HepG2 (cell line): ENCODE data around the gene CPSF4. TPM values are rescaled to one million over a fixed set of nuclear protein-coding genes. Genes with fewer than 3 reads are reported as not detected.
A peak's percentile ranks its signal among the peaks of the same experiment; 100 is the strongest.

Experiments used
- ATAC-seq: fragments of 200-7000 bp; cut with Tn5 transposase; 3 replicates; pipeline ENCODE4 v1.9.1; 2020; ENCODE audit warnings: mild to moderate bottlenecking, moderate library complexity
- BruUV-seq: library from RNA; stranded (reverse); fragments of 400-500 nt; replicated peaks from 2 replicates; lab custom pipeline; 2021; lab: Mats Ljungman, UMichigan
- CTCF ChIA-PET: fragments of 300-600 bp; formaldehyde crosslinking; extraction: SDS; loops from one replicate; lab custom pipeline; 2021; ENCODE audit warnings: low total read pairs, inconsistent platforms, low intra/inter-chr PET ratio; lab: Yijun Ruan, JAX
- POLR2A ChIA-PET: fragments of 350-600 bp; sonication (Branson Sonifier 250); formaldehyde crosslinking; loops from one replicate; lab custom pipeline; 2020; ENCODE audit warnings: antibody characterized with exemption, inconsistent platforms; lab: Yijun Ruan, JAX
- DNase-seq: peaks from one replicate; pipeline ENCODE4 v3.0.0-alpha.2; 2015; ENCODE audit warnings: low spot score
- FAIRE-seq: peaks from 3 replicates; lab custom pipeline; 2011; peaks lifted over from hg19 to GRCh38; lab: Jason Lieb, UNC
- H2AFZ ChIP-seq: one replicate; pipeline ENCODE4 v1.6.1; 2011; ENCODE audit warnings: low read length, inconsistent platforms
- H3K27ac ChIP-seq: fragments of 300-600 bp; 3 replicates; pipeline ENCODE4 v1.8.0; 2011; ENCODE audit warnings: mixed run types, mild to moderate bottlenecking, mixed read lengths, low read length, inconsistent platforms; ENCODE audit not compliant: insufficient read depth; ENCODE audit errors: extremely low read length
- H3K27me3 ChIP-seq, 2 experiments: fragments of 200-600 bp in 1 of 2; 2 replicates in 1 of 2; 3 replicates in 1 of 2; pipeline versions ENCODE4 v1.6.0 to v1.8.0; 2011; ENCODE audit warnings: low read length in 2 of 2, mild to moderate bottlenecking in 2 of 2, moderate library complexity in 2 of 2, inconsistent platforms in 1 of 2; ENCODE audit not compliant: insufficient read depth in 2 of 2, control insufficient read depth in 1 of 2
- H3K36me3 ChIP-seq, 2 experiments: fragments of 200-600 bp in 1 of 2; replicated peaks in 1 of 2; 2 replicates in 1 of 2; 3 replicates in 1 of 2; pipeline versions ENCODE4 v1.5.1 to v1.8.0; 2011; ENCODE audit warnings: low read length in 2 of 2, inconsistent platforms in 1 of 2; ENCODE audit not compliant: insufficient read depth in 2 of 2, control insufficient read depth in 1 of 2
- H3K4me1 ChIP-seq: 2 replicates; pipeline ENCODE4 v1.5.1; 2012; ENCODE audit warnings: low read length, inconsistent platforms; ENCODE audit not compliant: insufficient read depth
- H3K4me2 ChIP-seq: 2 replicates; pipeline ENCODE4 v1.6.0; 2011; ENCODE audit warnings: low read depth, low read length, inconsistent platforms
- H3K4me3 ChIP-seq, 3 experiments: fragments of 200-600 bp in 1 of 3; sonication (generic), shearing (Covaris generic) in 1 of 3; replicated peaks in 1 of 3; 2 replicates each; pipeline ENCODE4 v1.5.1; 2011 to 2016; ENCODE audit warnings: low read length in 3 of 3, inconsistent platforms in 2 of 3, low read depth in 2 of 3, mild to moderate bottlenecking in 2 of 3, control low read depth in 1 of 3, mixed read lengths in 1 of 3; ENCODE audit not compliant: insufficient read depth in 1 of 3
- H3K79me2 ChIP-seq: one replicate; pipeline ENCODE4 v1.6.1; 2011; ENCODE audit warnings: low read length, inconsistent platforms; ENCODE audit not compliant: insufficient read depth
- H3K9ac ChIP-seq: 2 replicates; pipeline ENCODE4 v1.6.0; 2011; ENCODE audit warnings: mild to moderate bottlenecking, low read depth, low read length, inconsistent platforms; ENCODE audit not compliant: insufficient read depth
- H3K9me3 ChIP-seq: 2 replicates; pipeline ENCODE4 v1.5.1; 2012; ENCODE audit warnings: mild to moderate bottlenecking, low read length
- H4K20me1 ChIP-seq: 2 replicates; pipeline ENCODE4 v1.6.0; 2011; ENCODE audit warnings: inconsistent platforms, mild to moderate bottlenecking, low read length, moderate library complexity; ENCODE audit not compliant: insufficient read depth
- ADNP ChIP-seq: sonication (generic); formaldehyde crosslinking; IDR thresholded peaks from 2 replicates; pipeline ENCODE4 v1.4.0; 2020; ENCODE audit warnings: missing genetic modification reagents
- EEA1 ChIP-seq: sonication (generic); formaldehyde crosslinking; IDR thresholded peaks from 2 replicates; pipeline ENCODE4 v1.5.1; 2020; ENCODE audit warnings: mild to moderate bottlenecking, missing genetic modification reagents, borderline replicate concordance
- NBN ChIP-seq: fragments of 450-650 bp; conservative IDR thresholded peaks from 2 replicates; pipeline ENCODE4 v1.6.1; 2017
- PAF1 ChIP-seq: IDR thresholded peaks from 2 replicates; pipeline ENCODE4 v1.6.1; 2016; ENCODE audit warnings: missing genetic modification reagents, missing compliant biosample characterization
- PLRG1 ChIP-seq: fragments of 450-650 bp; conservative IDR thresholded peaks from 2 replicates; pipeline ENCODE4 v1.6.1; 2016
- POLR2A ChIP-seq, 2 experiments: IDR thresholded peaks; 2 replicates each; pipeline ENCODE4 v1.6.1; 2011; ENCODE audit warnings: low read depth in 2 of 2, low read length in 2 of 2, mild to moderate bottlenecking in 1 of 2, moderate library complexity in 1 of 2; ENCODE audit not compliant: insufficient read depth in 1 of 2
- POLR2G ChIP-seq: fragments of 200-400 bp; formaldehyde crosslinking; IDR thresholded peaks from 2 replicates; pipeline ENCODE4 v1.6.1; 2018; ENCODE audit warnings: mild to moderate bottlenecking, low read depth, low read length, moderate library complexity
- RFX5 ChIP-seq: IDR thresholded peaks from 2 replicates; pipeline ENCODE4 v1.6.1; 2011; ENCODE audit warnings: low read depth, low read length, improper control_type of control experiment
- WGBS: methylation state at CpG from one replicate; pipeline ENCODE4 v1.1.6; 2017; ENCODE audit warnings: low lambda C conversion rate; 5-methylcytosine and 5-hydroxymethylcytosine counted together
- in situ Hi-C: cut with HindIII; loops from 2 replicates; pipeline ENCODE4 v1.10.0; 2017; ENCODE audit warnings: low pct_unique_long_range_greater_than_20kb; ENCODE audit not compliant: extremely low pct_ligation_motif_present
- intact Hi-C: fragments of 100-400 bp; cut with micrococcal nuclease; formaldehyde crosslinking; loops from one replicate; pipeline ENCODE4 v1.10.0; 2022; ENCODE audit not compliant: unreplicated experiment
- polyA plus RNA-seq, 8 experiments: library from polyadenylated mRNA; depleted of rRNA in 3 of 8; stranded (reverse) in 7 of 8; unstranded in 1 of 8; fragments of >200 nt; fragmentation: Illumina TruSeq in 4 of 8; extraction: Trizol in 4 of 8; gene quantifications; 2 replicates each; pipeline versions ENCODE4 v1.2.1 to v1.2.3, GENCODE V29; 2011 to 2016; ENCODE audit warnings: low read depth in 4 of 8, missing spikeins in 1 of 8, mixed read lengths in 1 of 8; ENCODE audit not compliant: insufficient read depth in 1 of 8
- total RNA-seq, 5 experiments: library from RNA; depleted of rRNA; stranded (reverse); fragments of >200 nt; fragmentation: Illumina TruSeq; extraction: Trizol; gene quantifications; 2 replicates each; pipeline ENCODE4 v1.2.3, GENCODE V29; 2016; ENCODE audit warnings: low read depth in 1 of 5
- TF ChIP-seq, protein P1 (sequence below): sonication (generic); formaldehyde crosslinking; IDR thresholded peaks from 2 replicates; pipeline ENCODE4 v1.4.0; 2020; ENCODE audit warnings: mild to moderate bottlenecking, missing genetic modification reagents, borderline replicate concordance
- TF ChIP-seq, protein P2 (sequence below): sonication (generic); formaldehyde crosslinking; IDR thresholded peaks from 2 replicates; pipeline ENCODE4 v1.4.0; 2020; ENCODE audit warnings: missing genetic modification reagents

The CPSF4 gene
- total and polyA plus RNA-seq, 2 of the 13 experiments (the other 11 are each of a cell fraction or from before 2014, with no cell fraction given) = 34.1 to 49.6 TPM

DNA sequence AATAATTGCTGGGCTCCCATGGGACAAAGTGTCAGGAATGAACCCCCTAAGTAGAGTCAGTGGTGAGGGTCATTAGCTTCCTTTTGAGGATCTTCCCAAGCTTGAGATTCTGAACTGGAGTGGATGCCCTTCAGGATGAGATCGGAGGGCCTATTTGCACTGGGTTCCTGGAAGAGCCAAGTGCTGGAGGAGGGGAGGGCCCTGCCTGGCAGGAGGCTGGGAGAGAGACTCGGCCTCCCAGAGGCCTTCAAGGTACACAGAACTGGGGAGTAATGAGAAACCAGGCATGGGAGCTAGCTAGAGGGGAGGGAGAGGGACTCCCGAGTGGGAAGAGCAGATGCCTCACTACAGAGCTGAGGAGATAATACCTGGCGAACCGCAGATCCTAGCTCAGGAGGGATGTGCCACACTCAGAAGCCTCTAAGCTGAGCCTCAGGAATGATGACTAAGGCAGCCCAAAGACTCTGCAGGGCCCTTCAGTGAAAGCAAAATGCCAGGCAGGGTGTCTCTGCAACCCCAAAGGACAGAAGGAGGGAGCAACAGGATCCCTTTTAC, 39.8 kb upstream of the CPSF4 start:
- ChIA-PET CTCF (no interaction called here), POLR2A (interaction anchor here (1.6 to 1.7 kb wide), 2 partner anchors 10 to 18 kb away, joined by 4 to 5 read pairs; partner anchors contain the start of genes BUD31 and PDAP1)
- no TSS peak for BruUV-seq
- 98% methylated on average over 5 of the region's 5 CpGs for WGBS
- H4K20me1 ChIP-seq = no peaks in the 10 kb centered on the region
- DNase-seq = no peak
- H2AFZ ChIP-seq = no peak overlapping the region
- intact Hi-C loops (no loop called here), in situ Hi-C loops (no loop called here)
- no peaks in the 10 kb centered on the region for H3K9me3 ChIP-seq
- H3K4me3 ChIP-seq = no peak overlapping the region
- H3K36me3 ChIP-seq = peaks cover 39 to 86% of the 10 kb centered on the region in 2 experiments
- TF ChIP-seq NBN = no peak
- no peak for TF ChIP-seq RFX5
- TF ChIP-seq PAF1 (CRISPR knock-in tag) = 0 out of 2 replicates have a peak, but pooled peaks have one; percentile 6
- TF ChIP-seq, protein P1, sequence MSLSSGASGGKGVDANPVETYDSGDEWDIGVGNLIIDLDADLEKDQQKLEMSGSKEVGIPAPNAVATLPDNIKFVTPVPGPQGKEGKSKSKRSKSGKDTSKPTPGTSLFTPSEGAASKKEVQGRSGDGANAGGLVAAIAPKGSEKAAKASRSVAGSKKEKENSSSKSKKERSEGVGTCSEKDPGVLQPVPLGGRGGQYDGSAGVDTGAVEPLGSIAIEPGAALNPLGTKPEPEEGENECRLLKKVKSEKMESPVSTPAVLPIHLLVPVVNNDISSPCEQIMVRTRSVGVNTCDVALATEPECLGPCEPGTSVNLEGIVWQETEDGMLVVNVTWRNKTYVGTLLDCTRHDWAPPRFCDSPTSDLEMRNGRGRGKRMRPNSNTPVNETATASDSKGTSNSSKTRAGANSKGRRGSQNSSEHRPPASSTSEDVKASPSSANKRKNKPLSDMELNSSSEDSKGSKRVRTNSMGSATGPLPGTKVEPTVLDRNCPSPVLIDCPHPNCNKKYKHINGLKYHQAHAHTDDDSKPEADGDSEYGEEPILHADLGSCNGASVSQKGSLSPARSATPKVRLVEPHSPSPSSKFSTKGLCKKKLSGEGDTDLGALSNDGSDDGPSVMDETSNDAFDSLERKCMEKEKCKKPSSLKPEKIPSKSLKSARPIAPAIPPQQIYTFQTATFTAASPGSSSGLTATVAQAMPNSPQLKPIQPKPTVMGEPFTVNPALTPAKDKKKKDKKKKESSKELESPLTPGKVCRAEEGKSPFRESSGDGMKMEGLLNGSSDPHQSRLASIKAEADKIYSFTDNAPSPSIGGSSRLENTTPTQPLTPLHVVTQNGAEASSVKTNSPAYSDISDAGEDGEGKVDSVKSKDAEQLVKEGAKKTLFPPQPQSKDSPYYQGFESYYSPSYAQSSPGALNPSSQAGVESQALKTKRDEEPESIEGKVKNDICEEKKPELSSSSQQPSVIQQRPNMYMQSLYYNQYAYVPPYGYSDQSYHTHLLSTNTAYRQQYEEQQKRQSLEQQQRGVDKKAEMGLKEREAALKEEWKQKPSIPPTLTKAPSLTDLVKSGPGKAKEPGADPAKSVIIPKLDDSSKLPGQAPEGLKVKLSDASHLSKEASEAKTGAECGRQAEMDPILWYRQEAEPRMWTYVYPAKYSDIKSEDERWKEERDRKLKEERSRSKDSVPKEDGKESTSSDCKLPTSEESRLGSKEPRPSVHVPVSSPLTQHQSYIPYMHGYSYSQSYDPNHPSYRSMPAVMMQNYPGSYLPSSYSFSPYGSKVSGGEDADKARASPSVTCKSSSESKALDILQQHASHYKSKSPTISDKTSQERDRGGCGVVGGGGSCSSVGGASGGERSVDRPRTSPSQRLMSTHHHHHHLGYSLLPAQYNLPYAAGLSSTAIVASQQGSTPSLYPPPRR (CRISPR knock-in tag) = no peak
- TF ChIP-seq POLR2A (IDR thresholded peaks at IDR 0.05; ENCODE audit: insufficient read depth in 1 of 2, low read depth in 2 of 2, low read length in 2 of 2) = peak in 1 of 2 experiments; percentile 4; a peak in 1 of 4 replicates
- TF ChIP-seq PLRG1 = no peak
- no peak for TF ChIP-seq ADNP (CRISPR knock-in tag)
- TF ChIP-seq EEA1 = no peak
- TF ChIP-seq, protein P2, sequence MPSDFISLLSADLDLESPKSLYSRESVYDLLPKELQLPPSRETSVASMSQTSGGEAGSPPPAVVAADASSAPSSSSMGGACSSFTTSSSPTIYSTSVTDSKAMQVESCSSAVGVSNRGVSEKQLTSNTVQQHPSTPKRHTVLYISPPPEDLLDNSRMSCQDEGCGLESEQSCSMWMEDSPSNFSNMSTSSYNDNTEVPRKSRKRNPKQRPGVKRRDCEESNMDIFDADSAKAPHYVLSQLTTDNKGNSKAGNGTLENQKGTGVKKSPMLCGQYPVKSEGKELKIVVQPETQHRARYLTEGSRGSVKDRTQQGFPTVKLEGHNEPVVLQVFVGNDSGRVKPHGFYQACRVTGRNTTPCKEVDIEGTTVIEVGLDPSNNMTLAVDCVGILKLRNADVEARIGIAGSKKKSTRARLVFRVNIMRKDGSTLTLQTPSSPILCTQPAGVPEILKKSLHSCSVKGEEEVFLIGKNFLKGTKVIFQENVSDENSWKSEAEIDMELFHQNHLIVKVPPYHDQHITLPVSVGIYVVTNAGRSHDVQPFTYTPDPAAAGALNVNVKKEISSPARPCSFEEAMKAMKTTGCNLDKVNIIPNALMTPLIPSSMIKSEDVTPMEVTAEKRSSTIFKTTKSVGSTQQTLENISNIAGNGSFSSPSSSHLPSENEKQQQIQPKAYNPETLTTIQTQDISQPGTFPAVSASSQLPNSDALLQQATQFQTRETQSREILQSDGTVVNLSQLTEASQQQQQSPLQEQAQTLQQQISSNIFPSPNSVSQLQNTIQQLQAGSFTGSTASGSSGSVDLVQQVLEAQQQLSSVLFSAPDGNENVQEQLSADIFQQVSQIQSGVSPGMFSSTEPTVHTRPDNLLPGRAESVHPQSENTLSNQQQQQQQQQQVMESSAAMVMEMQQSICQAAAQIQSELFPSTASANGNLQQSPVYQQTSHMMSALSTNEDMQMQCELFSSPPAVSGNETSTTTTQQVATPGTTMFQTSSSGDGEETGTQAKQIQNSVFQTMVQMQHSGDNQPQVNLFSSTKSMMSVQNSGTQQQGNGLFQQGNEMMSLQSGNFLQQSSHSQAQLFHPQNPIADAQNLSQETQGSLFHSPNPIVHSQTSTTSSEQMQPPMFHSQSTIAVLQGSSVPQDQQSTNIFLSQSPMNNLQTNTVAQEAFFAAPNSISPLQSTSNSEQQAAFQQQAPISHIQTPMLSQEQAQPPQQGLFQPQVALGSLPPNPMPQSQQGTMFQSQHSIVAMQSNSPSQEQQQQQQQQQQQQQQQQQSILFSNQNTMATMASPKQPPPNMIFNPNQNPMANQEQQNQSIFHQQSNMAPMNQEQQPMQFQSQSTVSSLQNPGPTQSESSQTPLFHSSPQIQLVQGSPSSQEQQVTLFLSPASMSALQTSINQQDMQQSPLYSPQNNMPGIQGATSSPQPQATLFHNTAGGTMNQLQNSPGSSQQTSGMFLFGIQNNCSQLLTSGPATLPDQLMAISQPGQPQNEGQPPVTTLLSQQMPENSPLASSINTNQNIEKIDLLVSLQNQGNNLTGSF = no peak
- TF ChIP-seq POLR2G = peak; percentile 47
- no peaks in the 10 kb centered on the region for H3K4me1 ChIP-seq
- no peak for FAIRE-seq
- H3K9ac ChIP-seq = no peak overlapping the region
- no peaks in the 10 kb centered on the region for H3K27me3 ChIP-seq
- peaks cover 2% of the 10 kb centered on the region for H3K79me2 ChIP-seq
- H3K27ac ChIP-seq = no peak overlapping the region
- ATAC-seq = no peak
- H3K4me2 ChIP-seq = no peak overlapping the region
